Choroid plexus epithelial cell (primary cell): ENCODE results near the gene SLC48A1.

Experiments used
- DNase-seq: peaks from one replicate; pipeline ENCODE4 v3.0.0-alpha.2; 2010; ENCODE audit warnings: low read depth
- H3K4me3 ChIP-seq: 2 replicates; pipeline ENCODE4 v1.5.1; 2011; ENCODE audit warnings: low read depth, mild to moderate bottlenecking, control low read depth, low read length, moderate library complexity
- CTCF ChIP-seq: conservative IDR thresholded peaks from 2 replicates; pipeline ENCODE4 v1.5.1; 2011; ENCODE audit warnings: low read depth, mild to moderate bottlenecking, control low read depth, inconsistent platforms, low read length, moderate library complexity

The SLC48A1 gene

GRCh38 chr12:47798382-47798948, 25.4 kb downstream of the SLC48A1 start:
- H3K4me3 ChIP-seq, result no peak overlapping the region
- no peak for TF ChIP-seq CTCF
- DNase-seq, result no peak

DNA sequence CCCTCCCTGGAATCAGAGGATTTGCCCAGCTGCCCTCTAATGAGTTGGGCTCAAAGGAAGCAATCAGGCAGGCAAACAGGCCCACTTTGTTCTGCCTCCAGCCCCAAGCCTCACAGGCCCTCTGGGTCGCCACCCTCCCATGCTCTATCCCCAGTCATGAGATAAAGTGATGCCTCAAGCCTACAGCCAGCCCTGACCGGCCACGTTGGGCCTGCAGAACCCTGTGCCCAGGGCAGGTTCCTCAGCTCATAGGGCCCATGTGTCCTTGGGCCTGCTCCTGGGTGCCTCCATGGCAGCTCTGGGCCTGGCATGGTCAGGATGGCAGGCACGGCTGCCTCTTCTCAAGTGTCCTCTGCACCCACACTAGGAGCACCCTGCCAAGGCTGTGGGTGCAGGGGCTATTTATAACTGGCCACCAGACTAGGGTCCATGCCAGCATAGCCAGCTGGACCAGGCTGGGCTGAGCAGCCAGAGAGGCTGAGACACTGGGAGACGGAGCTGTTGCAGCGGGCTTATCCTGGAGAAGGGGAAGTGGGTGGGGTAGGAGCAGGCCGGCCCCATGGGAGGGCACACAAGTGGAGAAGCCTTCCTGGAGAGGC, 26.4 kb downstream of the SLC48A1 start:
- no peak overlapping the region for H3K4me3 ChIP-seq
- no peak for DNase-seq
- no peak for TF ChIP-seq CTCF

DNA sequence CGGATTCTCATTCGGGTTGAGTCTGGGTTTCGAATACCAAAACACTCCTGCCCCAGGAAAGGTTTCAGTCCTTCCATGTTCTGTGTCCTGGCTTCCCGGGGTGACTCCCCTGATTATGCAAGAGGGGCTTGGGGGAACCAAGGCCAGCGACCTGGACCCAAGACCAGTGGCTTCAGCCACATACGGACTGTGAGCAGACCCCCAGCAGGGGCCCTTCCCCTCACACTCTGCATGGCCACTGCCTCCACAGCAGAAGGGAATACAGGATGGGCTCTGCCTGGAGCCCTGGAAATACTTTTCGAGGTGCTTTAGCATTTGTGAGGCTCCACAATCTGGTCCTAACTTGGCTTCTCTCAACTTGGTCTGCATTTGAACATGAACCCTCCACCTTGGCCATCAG, 27.5 kb downstream of the SLC48A1 start:
- no peak for TF ChIP-seq CTCF
- no peak overlapping the region for H3K4me3 ChIP-seq
- no peak for DNase-seq

GRCh38 chr12:47801170-47801903, 28.3 kb downstream of the SLC48A1 start:
- TF ChIP-seq CTCF, result peak; percentile 73
- DNase-seq, result peak; percentile 64

GRCh38 chr12:47801904-47802246, 28.8 kb downstream of the SLC48A1 start:
- H3K4me3 ChIP-seq, result no peak overlapping the region
- no peak for DNase-seq

More at GRCh38 chr12:47801170-47801903, 28.3 kb downstream of the SLC48A1 start:
- H3K4me3 ChIP-seq, result no peak overlapping the region

GRCh38 chr12:47802312-47802711, 29.3 kb downstream of the SLC48A1 start:
- no peak for DNase-seq
- H3K4me3 ChIP-seq, result no peak overlapping the region

More at GRCh38 chr12:47801904-47802246, 28.8 kb downstream of the SLC48A1 start:
- TF ChIP-seq CTCF, result no peak

More at GRCh38 chr12:47802312-47802711, 29.3 kb downstream of the SLC48A1 start:
- TF ChIP-seq CTCF, result peak; percentile 60
